ENCODE results near the gene SSR3.
A peak's percentile ranks its signal among the peaks of the same experiment; 100 is the strongest.

The SSR3 gene

GRCh38 chr3:156554842-156555687 lies at the start of gene SSR3 (continued):
- no peak for TF ChIP-seq ZNF133 (tag by site-specific recombination; IDR thresholded peaks at IDR 0.05)
- peak; percentile 27; the same call in 1 of the 2 replicates for TF ChIP-seq GLIS2 (tag by site-specific recombination; IDR thresholded peaks at IDR 0.05)
- no peak for TF ChIP-seq ZSCAN23 (tag by site-specific recombination; IDR thresholded peaks at IDR 0.05)
- no peak for TF ChIP-seq ZNF366 (tag by site-specific recombination; conservative IDR thresholded peaks at IDR 0.05)
- TF ChIP-seq ZNF529 (tag by site-specific recombination; IDR thresholded peaks at IDR 0.05; ENCODE audit: insufficient replicate concordance) = no peak
- TF ChIP-seq SP2 (tag by site-specific recombination; IDR thresholded peaks at IDR 0.05) = peak; percentile 94
- no peak; the same call in 1 of the 2 replicates for TF ChIP-seq SCRT2 (tag by site-specific recombination; IDR thresholded peaks at IDR 0.05)
- TF ChIP-seq ZNF239 (tag by site-specific recombination; IDR thresholded peaks at IDR 0.05) = no peak
- no peak for TF ChIP-seq REPIN1 (tag by site-specific recombination; IDR thresholded peaks at IDR 0.05; ENCODE audit: low read depth)
- TF ChIP-seq ZNF76 (tag by site-specific recombination; IDR thresholded peaks at IDR 0.05; ENCODE audit: borderline replicate concordance, low read depth) = peak; percentile 84
- TF ChIP-seq ZNF747 (tag by site-specific recombination; IDR thresholded peaks at IDR 0.05) = no peak
- TF ChIP-seq, protein P1, sequence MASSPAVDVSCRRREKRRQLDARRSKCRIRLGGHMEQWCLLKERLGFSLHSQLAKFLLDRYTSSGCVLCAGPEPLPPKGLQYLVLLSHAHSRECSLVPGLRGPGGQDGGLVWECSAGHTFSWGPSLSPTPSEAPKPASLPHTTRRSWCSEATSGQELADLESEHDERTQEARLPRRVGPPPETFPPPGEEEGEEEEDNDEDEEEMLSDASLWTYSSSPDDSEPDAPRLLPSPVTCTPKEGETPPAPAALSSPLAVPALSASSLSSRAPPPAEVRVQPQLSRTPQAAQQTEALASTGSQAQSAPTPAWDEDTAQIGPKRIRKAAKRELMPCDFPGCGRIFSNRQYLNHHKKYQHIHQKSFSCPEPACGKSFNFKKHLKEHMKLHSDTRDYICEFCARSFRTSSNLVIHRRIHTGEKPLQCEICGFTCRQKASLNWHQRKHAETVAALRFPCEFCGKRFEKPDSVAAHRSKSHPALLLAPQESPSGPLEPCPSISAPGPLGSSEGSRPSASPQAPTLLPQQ (tag by site-specific recombination; IDR thresholded peaks at IDR 0.05) = no peak
- no peak for TF ChIP-seq ZNF561 (tag by site-specific recombination; IDR thresholded peaks at IDR 0.05; ENCODE audit: borderline replicate concordance)
- TF ChIP-seq ZFP3 (tag by site-specific recombination; IDR thresholded peaks at IDR 0.05; ENCODE audit: low read depth) = no peak
- TF ChIP-seq ELK4 (IDR thresholded peaks at IDR 0.05; ENCODE audit: borderline replicate concordance, low read depth, low read length) = no peak
- TF ChIP-seq ZNF501 (tag by site-specific recombination; IDR thresholded peaks at IDR 0.05) = peak; percentile 62; the same call in 1 of the 2 replicates
- no peak for TF ChIP-seq ZNF391 (tag by site-specific recombination; IDR thresholded peaks at IDR 0.05; ENCODE audit: borderline replicate concordance, low read depth)
- no peak for TF ChIP-seq ZBTB1 (tag by site-specific recombination; IDR thresholded peaks at IDR 0.05)
- no peak for TF ChIP-seq ZBTB7A (tag by site-specific recombination; IDR thresholded peaks at IDR 0.05; ENCODE audit: low read depth)
- TF ChIP-seq, protein P2, sequence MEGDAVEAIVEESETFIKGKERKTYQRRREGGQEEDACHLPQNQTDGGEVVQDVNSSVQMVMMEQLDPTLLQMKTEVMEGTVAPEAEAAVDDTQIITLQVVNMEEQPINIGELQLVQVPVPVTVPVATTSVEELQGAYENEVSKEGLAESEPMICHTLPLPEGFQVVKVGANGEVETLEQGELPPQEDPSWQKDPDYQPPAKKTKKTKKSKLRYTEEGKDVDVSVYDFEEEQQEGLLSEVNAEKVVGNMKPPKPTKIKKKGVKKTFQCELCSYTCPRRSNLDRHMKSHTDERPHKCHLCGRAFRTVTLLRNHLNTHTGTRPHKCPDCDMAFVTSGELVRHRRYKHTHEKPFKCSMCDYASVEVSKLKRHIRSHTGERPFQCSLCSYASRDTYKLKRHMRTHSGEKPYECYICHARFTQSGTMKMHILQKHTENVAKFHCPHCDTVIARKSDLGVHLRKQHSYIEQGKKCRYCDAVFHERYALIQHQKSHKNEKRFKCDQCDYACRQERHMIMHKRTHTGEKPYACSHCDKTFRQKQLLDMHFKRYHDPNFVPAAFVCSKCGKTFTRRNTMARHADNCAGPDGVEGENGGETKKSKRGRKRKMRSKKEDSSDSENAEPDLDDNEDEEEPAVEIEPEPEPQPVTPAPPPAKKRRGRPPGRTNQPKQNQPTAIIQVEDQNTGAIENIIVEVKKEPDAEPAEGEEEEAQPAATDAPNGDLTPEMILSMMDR (tag by site-specific recombination; IDR thresholded peaks at IDR 0.05) = no peak
- TF ChIP-seq ZNF837 (tag by site-specific recombination; IDR thresholded peaks at IDR 0.05) = no peak
- TF ChIP-seq FEZF1 (tag by site-specific recombination; IDR thresholded peaks at IDR 0.05) = no peak
- TF ChIP-seq ZNF521 (tag by site-specific recombination; IDR thresholded peaks at IDR 0.05) = no peak
- peak; percentile 86 for TF ChIP-seq EGR2 (tag by site-specific recombination; IDR thresholded peaks at IDR 0.05; ENCODE audit: low read depth)
- TF ChIP-seq ZNF660 (tag by site-specific recombination; IDR thresholded peaks at IDR 0.05) = peak; percentile 63; the same call in 1 of the 2 replicates
- TF ChIP-seq ZNF843 (tag by site-specific recombination; IDR thresholded peaks at IDR 0.05) = 0 out of 2 replicates have a peak, but pooled peaks have one; percentile 35
- TF ChIP-seq IKZF3 (tag by site-specific recombination; IDR thresholded peaks at IDR 0.05) = no peak
- no peak for TF ChIP-seq ZNF175 (tag by site-specific recombination; IDR thresholded peaks at IDR 0.05)
- no peak for TF ChIP-seq PRDM10 (tag by site-specific recombination; IDR thresholded peaks at IDR 0.05)
- TF ChIP-seq KLF16 (tag by site-specific recombination; IDR thresholded peaks at IDR 0.05) = 0 out of 2 replicates have a peak, but pooled peaks have one; percentile 27
- TF ChIP-seq ZNF654 (tag by site-specific recombination; IDR thresholded peaks at IDR 0.05; ENCODE audit: low read depth) = no peak
- no peak; the same call in 1 of the 2 replicates for TF ChIP-seq YY1 (tag by site-specific recombination; IDR thresholded peaks at IDR 0.05)
- 0 out of 2 replicates have a peak, but pooled peaks have one; percentile 22 for TF ChIP-seq KLF1 (tag by site-specific recombination; IDR thresholded peaks at IDR 0.05)
- TF ChIP-seq ZNF16 (tag by site-specific recombination; IDR thresholded peaks at IDR 0.05; ENCODE audit: low read depth) = no peak
